GM10266 (cell line): ENCODE data around the gene SDC3.

Experiments
- DNase-seq: peaks from one replicate; pipeline ENCODE4 v3.0.0; 2012; ENCODE audit errors: extremely low spot score
- TF ChIP-seq, protein P1 (sequence below): IDR thresholded peaks from 2 replicates; pipeline ENCODE4 v1.5.1; 2012; ENCODE audit warnings: mild to moderate bottlenecking, low read depth; ENCODE audit not compliant: control insufficient read depth, insufficient read depth; ENCODE audit errors: missing control alignments

The SDC3 gene

DNA sequence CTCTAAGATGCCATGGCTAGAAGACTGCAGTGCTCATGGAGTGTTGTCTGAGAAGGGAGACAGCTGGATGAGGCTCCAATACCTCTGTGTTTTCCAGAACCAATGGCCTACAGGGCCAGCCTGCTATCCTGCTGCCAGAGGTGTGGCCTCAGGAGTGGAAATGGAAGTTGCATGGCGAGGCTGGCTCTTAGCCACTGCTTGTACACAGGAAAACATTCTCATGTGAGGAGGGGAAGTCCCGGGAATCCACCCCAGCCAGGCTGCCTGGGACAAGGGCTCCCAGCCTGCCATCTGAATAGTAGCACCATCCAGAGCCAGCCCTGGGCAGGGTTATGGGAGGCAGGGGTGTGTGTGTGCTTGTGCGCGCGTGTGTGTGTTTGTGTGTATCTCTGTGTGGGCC is 56.5 kb downstream of the SDC3 start:
- DNase-seq: no peak
- TF ChIP-seq, protein P1, sequence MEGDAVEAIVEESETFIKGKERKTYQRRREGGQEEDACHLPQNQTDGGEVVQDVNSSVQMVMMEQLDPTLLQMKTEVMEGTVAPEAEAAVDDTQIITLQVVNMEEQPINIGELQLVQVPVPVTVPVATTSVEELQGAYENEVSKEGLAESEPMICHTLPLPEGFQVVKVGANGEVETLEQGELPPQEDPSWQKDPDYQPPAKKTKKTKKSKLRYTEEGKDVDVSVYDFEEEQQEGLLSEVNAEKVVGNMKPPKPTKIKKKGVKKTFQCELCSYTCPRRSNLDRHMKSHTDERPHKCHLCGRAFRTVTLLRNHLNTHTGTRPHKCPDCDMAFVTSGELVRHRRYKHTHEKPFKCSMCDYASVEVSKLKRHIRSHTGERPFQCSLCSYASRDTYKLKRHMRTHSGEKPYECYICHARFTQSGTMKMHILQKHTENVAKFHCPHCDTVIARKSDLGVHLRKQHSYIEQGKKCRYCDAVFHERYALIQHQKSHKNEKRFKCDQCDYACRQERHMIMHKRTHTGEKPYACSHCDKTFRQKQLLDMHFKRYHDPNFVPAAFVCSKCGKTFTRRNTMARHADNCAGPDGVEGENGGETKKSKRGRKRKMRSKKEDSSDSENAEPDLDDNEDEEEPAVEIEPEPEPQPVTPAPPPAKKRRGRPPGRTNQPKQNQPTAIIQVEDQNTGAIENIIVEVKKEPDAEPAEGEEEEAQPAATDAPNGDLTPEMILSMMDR: no peak

DNA sequence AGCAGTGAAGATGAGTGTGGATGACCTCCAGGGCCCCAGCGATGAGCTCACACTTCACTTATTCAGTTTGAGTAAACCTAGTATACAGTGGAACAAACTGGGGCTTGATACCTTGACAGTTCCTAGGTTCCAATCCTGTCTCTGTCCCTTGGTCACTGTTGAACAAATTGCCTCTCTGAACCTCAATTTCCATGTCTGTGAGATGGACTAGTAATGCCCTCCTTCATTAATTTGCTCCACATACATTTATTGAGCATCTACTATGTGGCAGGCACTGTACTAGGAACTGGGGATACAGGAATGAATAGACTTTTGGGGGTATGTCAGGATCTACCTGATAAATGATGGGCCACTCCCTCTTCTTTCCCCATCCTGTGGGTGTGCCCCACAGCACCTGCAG is 57.3 kb downstream of the SDC3 start:
- TF ChIP-seq, protein P1: no peak
- no peak for DNase-seq

DNA sequence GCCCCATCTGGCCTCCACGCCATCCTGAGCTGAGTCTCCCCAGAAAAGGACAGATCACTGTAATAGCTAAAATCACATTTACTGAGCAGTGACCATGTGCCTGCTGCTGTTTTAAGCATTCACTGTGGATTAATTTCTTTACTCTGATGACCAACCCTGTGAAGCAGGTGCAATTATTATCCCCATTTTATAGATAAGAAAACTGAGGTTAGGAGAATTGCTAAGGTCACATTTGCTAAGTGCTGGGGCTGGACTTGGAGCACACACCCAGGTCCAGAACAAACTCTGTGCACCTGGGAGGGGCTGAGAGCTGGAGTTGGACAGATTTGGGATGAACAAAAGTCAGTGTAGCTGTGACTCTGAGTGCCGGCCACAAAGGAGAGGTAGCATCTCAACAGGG is 58.0 kb downstream of the SDC3 start:
- TF ChIP-seq, protein P1: no peak

DNA sequence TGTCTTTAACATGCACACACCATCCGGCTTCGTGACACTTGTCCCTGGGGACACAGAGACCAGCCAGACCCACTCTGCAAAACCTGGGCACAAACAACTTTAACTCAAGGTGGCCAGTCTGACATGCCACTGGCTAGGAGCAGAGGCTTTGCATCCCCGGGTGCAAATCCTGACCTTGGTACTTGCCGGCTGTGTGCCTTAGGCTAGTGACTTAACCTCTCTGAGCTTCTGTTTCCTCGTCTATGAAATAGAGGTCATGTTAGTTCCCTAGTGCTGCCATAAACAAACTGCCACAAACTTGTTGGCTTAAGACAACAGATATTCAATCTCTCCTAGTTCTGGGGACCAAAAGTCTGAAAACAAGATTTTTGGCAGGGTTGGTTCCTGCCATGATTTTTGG is 60.4 kb downstream of the SDC3 start:
- TF ChIP-seq, protein P1: no peak
- no peak for DNase-seq

More for the DNA sequence above, 58.0 kb downstream of the SDC3 start:
- no peak for DNase-seq

DNA sequence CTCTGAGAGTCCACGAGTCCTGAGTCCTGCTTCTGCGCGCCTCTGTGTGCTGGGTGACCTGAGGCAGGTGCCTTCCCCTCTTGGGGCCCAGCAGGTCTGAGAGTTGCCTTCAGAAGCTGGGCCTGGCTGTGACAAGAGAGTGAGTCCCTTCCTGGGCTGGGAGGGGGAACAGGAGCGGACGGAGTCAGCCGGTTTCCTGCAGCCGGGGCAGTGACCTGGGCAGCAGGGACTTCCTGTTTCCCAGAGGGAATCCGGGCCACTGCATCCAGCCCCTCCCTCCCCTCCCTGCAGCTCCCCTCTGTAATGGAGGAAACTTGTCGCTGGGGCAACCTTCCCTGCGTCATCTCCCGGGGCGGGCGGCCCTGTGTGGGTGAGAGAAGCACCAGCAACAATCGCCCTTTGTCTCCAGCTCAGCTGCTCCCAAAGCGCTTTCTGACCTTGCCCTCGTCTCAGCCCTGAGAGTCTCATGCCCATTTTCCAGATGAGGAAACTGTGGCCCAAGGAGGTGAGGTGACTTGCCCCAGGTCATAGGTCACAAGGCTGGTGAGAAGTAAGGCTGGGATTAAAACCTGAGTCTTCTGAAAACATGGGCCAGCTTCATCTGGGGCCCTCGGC is 61.1 kb downstream of the SDC3 start:
- TF ChIP-seq, protein P1: no peak
- DNase-seq: no peak

DNA sequence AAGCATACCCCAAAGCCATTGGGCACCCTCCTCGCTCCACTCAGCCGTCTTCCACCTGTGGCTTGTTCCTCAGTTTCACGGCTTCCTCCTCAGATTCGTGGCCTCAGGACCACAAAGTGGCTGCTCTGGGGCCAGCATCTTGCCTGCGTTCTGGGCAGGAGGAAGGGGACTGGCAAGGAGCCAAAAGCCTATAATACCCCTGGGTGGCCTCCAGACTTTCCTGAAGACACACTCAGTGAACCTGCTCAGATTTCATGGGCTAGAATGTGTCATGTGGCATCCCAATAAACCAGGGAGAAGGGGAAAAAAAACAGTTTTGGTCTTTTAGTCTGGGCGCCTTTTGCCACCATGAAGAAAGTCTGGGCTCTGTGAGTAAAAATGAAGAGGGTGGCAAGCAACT is 62.0 kb downstream of the SDC3 start:
- DNase-seq: no peak
- TF ChIP-seq, protein P1: no peak

DNA sequence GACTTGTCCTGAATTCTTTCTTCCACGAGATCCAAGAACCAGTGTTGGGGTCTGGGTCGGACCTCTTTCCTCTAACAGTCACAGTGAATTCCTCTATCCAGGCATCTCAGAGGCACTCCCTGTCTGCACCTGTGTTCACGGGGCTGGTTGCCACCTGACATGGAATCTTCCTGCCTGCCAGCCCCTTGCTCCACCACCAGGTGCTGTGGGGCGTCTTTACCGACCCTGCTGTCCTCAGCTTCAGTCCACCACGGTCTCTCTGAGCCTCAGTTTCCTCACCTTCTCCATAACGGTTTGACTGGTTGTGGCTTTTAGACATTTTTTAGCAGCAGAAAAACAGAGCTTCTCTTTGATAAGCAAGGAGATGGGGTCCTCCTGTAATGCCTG is 62.7 kb downstream of the SDC3 start:
- TF ChIP-seq, protein P1: no peak
- DNase-seq: no peak
